GM23248 (cell line): Measurements from ENCODE around the gene HMX3.
A peak's percentile ranks its signal among the peaks of the same experiment; 100 is the strongest.

Experiments used
- EZH2 ChIP-seq: fragments of 200-600 bp; sonication (generic); IDR thresholded peaks from 2 replicates; pipeline ENCODE4 v1.6.1; 2018; ENCODE audit warnings: antibody characterized with exemption, mild to moderate bottlenecking; ENCODE audit not compliant: insufficient read depth, poor library complexity, severe bottlenecking
- EZH2phosphoT487 ChIP-seq: fragments of 200-600 bp; sonication (generic); IDR thresholded peaks from 2 replicates; pipeline ENCODE4 v1.6.1; 2018; ENCODE audit warnings: antibody characterized with exemption, moderate library complexity, mild to moderate bottlenecking, low read depth; ENCODE audit not compliant: insufficient read depth

DNA sequence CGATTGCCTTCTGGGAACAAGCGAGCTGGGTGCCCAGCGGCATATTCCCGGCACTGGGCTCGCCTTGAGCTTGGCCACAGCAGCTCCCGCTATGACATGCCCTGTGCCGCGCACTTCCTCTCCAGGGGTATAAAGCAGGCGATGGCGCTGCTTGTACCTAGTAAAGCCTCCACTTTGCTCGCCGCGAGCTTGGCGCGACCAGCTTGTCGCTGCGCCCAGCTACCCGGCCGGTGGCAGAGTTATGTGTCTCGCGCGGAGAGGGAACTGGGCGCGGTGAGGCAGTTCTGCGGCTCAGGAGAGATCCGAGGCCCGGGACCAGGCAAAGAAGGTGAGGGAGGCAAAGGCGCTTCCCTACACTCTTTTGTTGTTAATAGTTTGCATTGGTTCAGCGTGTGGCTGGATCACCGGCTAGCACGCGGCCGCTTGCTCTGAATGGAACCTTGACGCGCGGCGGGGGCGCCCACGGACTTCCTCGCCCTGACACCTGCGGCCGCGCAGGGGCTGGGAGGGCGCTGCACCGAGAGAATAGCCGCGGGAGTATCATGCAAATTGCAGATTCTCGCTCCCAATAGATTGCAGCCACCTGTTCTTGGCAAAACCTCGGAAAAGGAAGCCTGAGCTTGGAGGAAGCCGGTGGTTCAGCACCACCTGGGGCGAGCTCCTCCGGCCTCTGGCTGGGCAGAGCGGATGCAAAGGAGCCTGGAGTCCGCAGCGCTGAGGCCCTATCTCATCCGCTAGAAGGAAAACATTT is 15.4 kb downstream of the HMX3 start:
- TF ChIP-seq EZH2phosphoT487 (no peak), EZH2 (peak; percentile 41)
